ENCODE results near the gene RGL1.

The RGL1 gene

GRCh38 chr1:183889095-183889494 is 84.2 kb downstream of the RGL1 start:
- DNase-seq (ENCODE audit: low read depth): no peak

- no peak for DNase-seq (ENCODE audit: low read depth)
These were observed 86.4 kb downstream of the RGL1 start for GRCh38 chr1:183891158-183891856.

GRCh38 chr1:183892351-183892793 is 87.5 kb downstream of the RGL1 start:
- DNase-seq (ENCODE audit: low read depth): no peak

GRCh38 chr1:183893561-183894289 is 88.8 kb downstream of the RGL1 start:
- no peak for DNase-seq (ENCODE audit: low read depth)

DNA sequence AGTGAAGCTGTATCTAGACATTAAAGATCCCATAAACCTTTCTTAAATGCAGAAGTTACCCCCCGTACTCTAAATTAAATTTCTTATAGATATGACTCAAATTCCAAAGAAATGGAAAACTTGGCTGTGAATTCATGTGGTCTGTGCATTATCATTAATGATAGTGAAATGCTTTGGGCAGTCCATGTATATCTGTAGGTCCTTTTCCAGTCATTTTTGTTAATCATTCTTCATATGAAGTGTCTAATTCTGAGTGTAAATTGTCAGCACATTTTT is 89.3 kb downstream of the RGL1 start:
- DNase-seq (ENCODE audit: low read depth): no peak

DNA sequence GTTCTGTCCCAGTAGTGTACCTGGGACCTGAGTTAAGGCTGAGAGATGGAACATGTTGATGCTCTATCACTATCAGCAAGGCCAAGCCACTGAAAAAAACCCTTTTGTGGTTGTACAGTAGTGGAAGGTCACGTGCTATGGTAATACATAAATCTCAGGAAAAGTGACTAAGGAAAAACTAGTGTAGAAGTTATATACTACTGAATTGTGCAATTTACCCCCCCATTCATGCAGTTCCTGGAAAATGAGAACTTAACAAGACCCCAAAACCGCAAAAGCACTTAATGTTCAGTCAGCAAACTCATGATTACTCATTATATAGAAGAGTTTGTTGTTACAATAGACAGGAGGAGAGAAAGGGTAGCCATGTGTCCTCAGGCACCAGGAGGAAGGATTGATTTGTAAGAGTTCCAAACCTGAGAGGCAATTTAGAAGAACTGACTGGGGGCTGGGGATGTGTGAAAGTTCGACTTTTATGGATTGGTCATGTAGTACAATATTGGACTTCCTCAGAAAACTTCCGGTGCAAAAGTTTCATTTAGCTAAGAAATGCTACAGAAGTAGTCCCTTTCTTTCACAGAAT is 91.6 kb downstream of the RGL1 start:
- no peak for DNase-seq (ENCODE audit: low read depth)

- no peak for DNase-seq (ENCODE audit: low read depth)
These were observed 93.1 kb downstream of the RGL1 start for GRCh38 chr1:183898001-183898396.

- no peak for DNase-seq (ENCODE audit: low read depth)
These were observed 93.7 kb downstream of the RGL1 start for GRCh38 chr1:183898610-183899009.

DNA sequence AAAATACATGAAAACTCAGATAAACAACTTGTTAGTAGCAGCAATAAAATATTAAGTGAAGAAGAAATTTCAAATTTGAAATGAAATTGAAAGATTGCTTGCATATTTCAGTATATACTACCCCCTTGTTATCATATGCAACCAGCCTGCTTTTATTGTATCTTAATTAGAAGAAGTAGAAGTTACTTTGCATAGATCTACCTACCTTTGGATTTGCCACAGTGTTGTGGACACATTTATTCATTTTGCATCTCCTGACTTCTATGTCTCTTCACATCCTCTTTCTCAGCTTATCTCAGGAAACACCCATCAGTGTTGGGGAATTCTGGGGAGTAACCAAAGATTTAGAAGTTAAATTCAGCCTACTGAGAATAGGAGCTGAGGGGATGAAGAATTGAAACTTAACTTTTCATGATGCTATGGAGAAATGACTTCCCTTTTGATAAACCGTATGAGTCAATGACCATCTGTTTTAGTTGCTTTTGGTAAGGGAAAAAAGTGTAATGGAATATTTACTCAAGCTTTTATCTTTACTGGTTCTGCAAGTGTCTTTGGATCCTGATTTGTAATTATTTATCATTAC is 96.9 kb downstream of the RGL1 start:
- DNase-seq (ENCODE audit: low read depth): no peak

GRCh38 chr1:183903101-183903500 is 98.2 kb downstream of the RGL1 start:
- no peak for DNase-seq (ENCODE audit: low read depth)

DNA sequence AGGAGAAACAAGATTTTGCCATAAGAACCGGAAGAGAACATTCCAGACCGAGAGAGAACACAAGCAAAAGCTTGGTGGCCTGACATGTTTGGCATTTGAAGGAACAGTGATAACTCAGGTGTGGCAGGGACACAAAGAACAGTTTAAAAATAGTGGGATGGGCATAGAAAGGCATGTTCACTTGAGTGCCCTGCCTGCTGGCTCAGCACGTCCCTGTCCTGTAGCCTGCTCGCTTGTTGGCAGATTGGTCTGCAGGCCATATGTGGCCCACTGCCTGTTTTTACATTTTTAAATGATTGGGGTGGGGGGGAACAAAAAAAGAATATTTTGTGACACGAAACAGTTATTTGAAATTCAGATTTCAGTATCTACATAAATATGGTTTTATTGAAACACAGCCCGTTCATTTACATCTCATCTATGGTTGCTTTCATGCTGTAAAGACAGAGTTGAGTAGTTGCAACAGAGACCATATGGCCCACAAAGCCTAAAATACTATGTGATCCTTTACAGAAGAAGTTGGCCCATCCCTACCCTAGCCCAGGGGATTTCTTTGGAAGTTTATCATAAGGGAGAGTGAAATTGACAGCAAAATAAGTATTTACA is 100.7 kb downstream of the RGL1 start:
- DNase-seq (ENCODE audit: low read depth): no peak

GRCh38 chr1:183907070-183907469 is 102.2 kb downstream of the RGL1 start:
- no peak for DNase-seq (ENCODE audit: low read depth)

- DNase-seq (ENCODE audit: low read depth): no peak
These were observed 103.2 kb downstream of the RGL1 start for GRCh38 chr1:183908079-183908478.

DNA sequence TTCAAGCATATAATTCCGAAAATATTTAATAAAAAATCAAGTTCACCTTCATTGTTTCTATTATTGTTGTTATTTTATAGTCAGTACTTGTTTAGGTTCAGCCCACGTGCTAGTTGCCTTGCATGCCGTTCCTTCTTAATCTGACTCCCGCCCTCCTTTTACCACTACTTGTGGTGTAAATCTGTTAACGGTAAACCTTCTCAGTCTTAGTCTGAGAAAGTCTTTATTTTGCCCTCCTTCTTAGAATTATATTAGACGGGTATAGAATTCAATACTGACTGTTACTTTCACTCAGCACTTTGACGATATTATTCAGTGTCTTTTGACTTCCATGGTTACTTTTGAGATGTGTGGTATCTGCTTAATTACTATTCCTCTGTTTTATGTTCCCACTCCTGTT is 104.8 kb downstream of the RGL1 start:
- DNase-seq (ENCODE audit: low read depth): no peak

- no peak for DNase-seq (ENCODE audit: low read depth)
These were observed 105.9 kb downstream of the RGL1 start for GRCh38 chr1:183910845-183911244.

GRCh38 chr1:183911285-183911684 is 106.4 kb downstream of the RGL1 start:
- no peak for DNase-seq (ENCODE audit: low read depth)

DNA sequence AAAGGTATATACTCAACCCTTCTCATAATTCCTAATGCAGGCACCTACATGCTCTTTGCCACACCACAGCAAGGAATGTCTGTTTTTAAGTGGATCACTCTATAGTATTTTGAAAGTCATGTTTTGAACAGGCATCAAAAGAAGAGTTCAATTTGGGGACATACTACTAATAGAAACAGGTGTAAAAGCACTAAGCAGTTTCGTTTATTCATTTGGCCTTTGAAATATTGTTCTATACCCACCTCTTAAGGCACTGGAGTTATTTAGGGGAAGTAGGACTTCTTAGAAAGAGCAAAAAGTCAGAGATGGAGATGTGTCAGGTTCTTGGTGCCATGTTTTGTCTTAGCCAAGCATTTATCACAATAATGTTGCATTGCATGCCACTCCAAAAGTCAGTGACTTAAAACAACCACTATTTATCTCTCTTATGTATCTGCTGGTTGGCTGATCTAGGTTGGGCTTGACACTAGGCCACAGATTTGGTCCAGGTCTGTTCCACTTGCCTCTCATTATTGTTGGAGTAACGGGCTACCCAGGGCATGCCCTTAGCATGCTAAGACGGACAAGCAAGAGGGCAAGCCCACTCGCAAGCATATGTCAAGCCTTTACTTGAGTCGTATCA is 107.5 kb downstream of the RGL1 start:
- no peak for DNase-seq (ENCODE audit: low read depth)

DNA sequence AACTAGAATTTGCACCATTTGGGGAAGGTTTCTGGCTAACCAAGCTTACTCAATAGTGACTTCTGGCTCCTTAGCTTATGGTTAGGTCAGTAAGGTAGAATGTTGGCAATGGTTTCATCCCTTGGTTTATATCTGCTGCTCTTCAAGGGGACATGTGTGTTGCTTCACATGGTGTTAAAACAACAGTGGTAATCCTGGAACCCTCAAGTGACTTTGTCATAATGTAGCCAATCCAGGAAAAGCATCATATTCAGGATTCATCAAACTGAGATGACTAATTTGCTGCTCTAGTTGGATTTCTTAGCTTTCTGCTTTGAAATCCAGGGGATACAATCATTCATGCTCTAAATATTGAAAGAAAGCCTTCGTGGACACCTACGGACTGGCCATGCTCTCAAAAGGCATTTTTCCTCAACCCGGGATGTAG is 108.7 kb downstream of the RGL1 start:
- DNase-seq (ENCODE audit: low read depth): no peak

GRCh38 chr1:183914276-183914675 is 109.4 kb downstream of the RGL1 start:
- DNase-seq (ENCODE audit: low read depth): no peak

DNA sequence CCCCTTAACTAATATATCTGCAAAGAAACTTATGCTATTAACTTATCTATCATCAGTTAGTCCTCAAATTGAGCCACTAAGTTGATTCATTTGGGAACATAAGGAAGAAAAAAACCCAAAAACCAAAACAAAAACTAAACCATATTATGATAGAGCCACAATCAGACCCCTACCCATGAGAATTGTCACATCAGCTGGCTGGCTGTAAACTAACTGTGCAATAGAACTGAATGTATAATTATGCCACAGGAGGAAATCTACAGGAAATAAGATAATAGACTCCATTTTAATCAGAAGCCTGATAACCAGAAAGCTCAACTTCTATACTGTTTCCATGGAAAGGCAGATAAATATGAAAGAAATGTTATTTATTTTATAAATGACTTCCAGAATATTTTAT is 110.0 kb downstream of the RGL1 start:
- DNase-seq (ENCODE audit: low read depth): no peak

GRCh38 chr1:183915625-183916510 is 110.9 kb downstream of the RGL1 start:
- peak; percentile 66 for DNase-seq (ENCODE audit: low read depth)
